Astrocyte (in vitro differentiated cells and primary cell): ENCODE measurements around the gene SEC22A.

Experiments
- CTCF ChIP-seq: IDR thresholded peaks from 2 replicates; pipeline ENCODE4 v1.5.1; 2011; ENCODE audit warnings: low read depth, mild to moderate bottlenecking, inconsistent platforms, low read length, moderate library complexity; ENCODE audit not compliant: insufficient read depth
- EZH2 ChIP-seq: IDR thresholded peaks from 2 replicates; pipeline ENCODE4 v1.6.1; 2012; ENCODE audit warnings: mild to moderate bottlenecking, low read length, inconsistent platforms; ENCODE audit not compliant: insufficient read depth

- TF ChIP-seq CTCF (no peak), EZH2 (no peak)
Measured at GRCh38 chr3:123157598-123158287, 44.0 kb upstream of the SEC22A start.
